Mesenchymal stem cell (in vitro differentiated cells and primary cell): Measurements from ENCODE around the gene ST7.

Source experiments
- DNase-seq: peaks from one replicate; pipeline ENCODE4 v3.0.0-alpha.2; 2013
- H2AFZ ChIP-seq: one replicate; pipeline ENCODE4 v1.6.1; 2013; ENCODE audit warnings: low read depth, mild to moderate bottlenecking, control low read depth, inconsistent platforms, low read length, moderate library complexity
- H2AK5ac ChIP-seq: 2 replicates; pipeline ENCODE4 v1.6.1; 2013; ENCODE audit warnings: low read length, moderate library complexity, mild to moderate bottlenecking, inconsistent platforms; ENCODE audit not compliant: severe bottlenecking
- H2BK120ac ChIP-seq: one replicate; pipeline ENCODE4 v1.6.1; 2013; ENCODE audit warnings: low read depth, mild to moderate bottlenecking, inconsistent platforms, low read length, moderate library complexity
- H2BK12ac ChIP-seq, 2 experiments: one replicate each; pipeline ENCODE4 v1.6.1; 2013; ENCODE audit warnings: inconsistent platforms in 2 of 2, low read length in 2 of 2, mild to moderate bottlenecking in 2 of 2, moderate library complexity in 2 of 2, control low read depth in 1 of 2
- H2BK15ac ChIP-seq: one replicate; pipeline ENCODE4 v1.6.1; 2013; ENCODE audit warnings: mild to moderate bottlenecking, low read depth, inconsistent platforms; ENCODE audit not compliant: poor library complexity, severe bottlenecking
- H2BK5ac ChIP-seq: 2 replicates; pipeline ENCODE4 v1.6.1; 2013; ENCODE audit warnings: low read depth, mild to moderate bottlenecking, low read length, control low read depth, inconsistent platforms; ENCODE audit not compliant: poor library complexity, severe bottlenecking
- H3K14ac ChIP-seq, 2 experiments: one replicate each; pipeline ENCODE4 v1.6.1; 2013; ENCODE audit warnings: inconsistent platforms in 2 of 2, low read length in 2 of 2, control low read depth in 1 of 2, mild to moderate bottlenecking in 1 of 2, moderate library complexity in 1 of 2
- H3K18ac ChIP-seq, 2 experiments: one replicate each; pipeline ENCODE4 v1.6.1; 2013; ENCODE audit warnings: inconsistent platforms in 2 of 2, low read length in 2 of 2, control low read depth in 1 of 2, low read depth in 1 of 2, mild to moderate bottlenecking in 1 of 2
- H3K23ac ChIP-seq, 2 experiments: one replicate each; pipeline ENCODE4 v1.6.1; 2013; ENCODE audit warnings: inconsistent platforms in 2 of 2, low read length in 2 of 2, mild to moderate bottlenecking in 2 of 2, moderate library complexity in 2 of 2, control low read depth in 1 of 2
- H3K27ac ChIP-seq: 2 replicates; pipeline ENCODE4 v1.5.1; 2013; ENCODE audit warnings: mild to moderate bottlenecking, moderate library complexity, low read length, control low read depth, inconsistent platforms; ENCODE audit not compliant: poor library complexity, severe bottlenecking
- H3K27me3 ChIP-seq, 2 experiments: 2 replicates each; pipeline versions ENCODE4 v1.6.1 to v1.7.0; 2013; ENCODE audit warnings: low read length in 2 of 2, mild to moderate bottlenecking in 2 of 2, moderate library complexity in 2 of 2, control low read depth in 1 of 2, inconsistent platforms in 1 of 2; ENCODE audit not compliant: control insufficient read depth in 1 of 2, insufficient read depth in 1 of 2
- H3K36me3 ChIP-seq, 2 experiments: 2 replicates each; pipeline versions ENCODE4 v1.6.1 to v1.7.0; 2013; ENCODE audit warnings: low read length in 2 of 2, control low read depth in 1 of 2, inconsistent platforms in 1 of 2, low read depth in 1 of 2, mild to moderate bottlenecking in 1 of 2; ENCODE audit not compliant: insufficient read depth in 2 of 2, control insufficient read depth in 1 of 2
- H3K4ac ChIP-seq, 2 experiments: one replicate each; pipeline ENCODE4 v1.6.1; 2013; ENCODE audit warnings: inconsistent platforms in 2 of 2, low read length in 2 of 2, mild to moderate bottlenecking in 2 of 2, moderate library complexity in 2 of 2, control low read depth in 1 of 2, low read depth in 1 of 2
- H3K4me1 ChIP-seq: 2 replicates; pipeline ENCODE4 v1.6.1; 2013; ENCODE audit warnings: low read depth, low read length, control low read depth; ENCODE audit not compliant: control insufficient read depth, insufficient read depth
- H3K4me2 ChIP-seq: 2 replicates; pipeline ENCODE4 v1.6.1; 2013; ENCODE audit warnings: low read length, mild to moderate bottlenecking, inconsistent platforms; ENCODE audit not compliant: poor library complexity, severe bottlenecking
- H3K4me3 ChIP-seq, 2 experiments: 2 replicates each; pipeline versions ENCODE4 v1.5.1 to v1.7.0; 2013; ENCODE audit warnings: low read length in 2 of 2, mild to moderate bottlenecking in 2 of 2, control low read depth in 1 of 2, low read depth in 1 of 2; ENCODE audit not compliant: insufficient read depth in 1 of 2
- H3K79me1 ChIP-seq: replicated peaks from 2 replicates; pipeline ENCODE4 v1.6.1; 2013; ENCODE audit warnings: mild to moderate bottlenecking, control low read depth, low read length, inconsistent platforms; ENCODE audit not compliant: poor library complexity, severe bottlenecking
- H3K9ac ChIP-seq: 2 replicates; pipeline ENCODE4 v1.7.0; 2013; ENCODE audit warnings: mild to moderate bottlenecking, low read length, moderate library complexity
- H3K9me3 ChIP-seq: 2 replicates; pipeline ENCODE4 v1.7.0; 2013; ENCODE audit warnings: mild to moderate bottlenecking, low read length; ENCODE audit not compliant: control insufficient read depth
- H4K8ac ChIP-seq: one replicate; pipeline ENCODE4 v1.6.1; 2013; ENCODE audit warnings: inconsistent platforms, mild to moderate bottlenecking, low read length, moderate library complexity
- H4K91ac ChIP-seq: one replicate; pipeline ENCODE4 v1.6.1; 2013; ENCODE audit warnings: mild to moderate bottlenecking, low read length, inconsistent platforms
- WGBS: methylation state at CpG from one replicate; pipeline ENCODE4 v1.1.7; 2013; ENCODE audit warnings: mixed read lengths; 5-methylcytosine and 5-hydroxymethylcytosine counted together

ST7 gene

GRCh38 chr7:117143066-117143465 lies 189.8 kb downstream of the ST7 start:
- Histone ChIP-seq H3K23ac (no peak overlapping the region), H3K9me3 (no peaks in the 10 kb centered on the region), H2BK120ac (no peak overlapping the region), H3K4me2 (no peak overlapping the region), H3K27ac (no peak overlapping the region), H3K36me3 (peaks cover 3 to 31% of the 10 kb centered on the region in 2 experiments), H3K9ac (no peak overlapping the region), H3K14ac (no peak overlapping the region), H3K79me1 (peaks cover 3% of the 10 kb centered on the region), H3K4me1 (peaks cover 2% of the 10 kb centered on the region), H3K18ac (no peak overlapping the region), H3K4ac (no peak overlapping the region), H3K27me3 (no peaks in the 10 kb centered on the region), H4K8ac (no peak overlapping the region), H2BK12ac (no peak overlapping the region), H2BK15ac (no peak overlapping the region), H4K91ac (no peak overlapping the region), H2BK5ac (no peak overlapping the region), H2AFZ (no peak overlapping the region), H2AK5ac (no peak overlapping the region), H3K4me3 (no peak overlapping the region)
- 75% methylated on average over 4 of the region's 4 CpGs for WGBS
- no peak for DNase-seq

DNA sequence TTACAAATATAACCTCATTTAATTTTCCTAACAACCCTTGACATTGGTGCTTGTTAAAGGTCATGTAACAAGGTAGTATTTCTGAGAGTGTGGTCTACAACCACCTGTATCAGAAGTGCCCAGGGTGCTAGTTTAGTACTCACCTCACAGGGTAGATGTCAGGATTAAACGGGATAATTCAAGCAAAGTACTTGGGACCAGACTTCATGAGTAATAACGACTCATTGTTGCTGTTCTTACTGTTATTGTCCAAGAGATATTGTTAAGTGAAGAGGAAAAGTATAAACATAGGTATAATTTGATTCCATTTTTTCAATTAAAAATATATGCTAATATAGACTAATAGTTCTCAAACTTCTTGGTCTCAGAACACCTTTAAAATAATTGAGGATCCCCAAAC lies 190.3 kb downstream of the ST7 start:
- Histone ChIP-seq H3K27me3 (no peaks in the 10 kb centered on the region), H2AFZ (no peak overlapping the region), H2BK5ac (no peak overlapping the region), H4K91ac (no peak overlapping the region), H3K23ac (no peak overlapping the region), H3K27ac (no peak overlapping the region), H3K18ac (no peak overlapping the region), H2BK15ac (no peak overlapping the region), H3K14ac (no peak overlapping the region), H3K4me2 (no peak overlapping the region), H2BK12ac (no peak overlapping the region), H3K9ac (no peak overlapping the region), H4K8ac (no peak overlapping the region), H3K4me3 (no peak overlapping the region), H3K36me3 (peaks cover 3 to 26% of the 10 kb centered on the region in 2 experiments), H2AK5ac (no peak overlapping the region), H3K4ac (no peak overlapping the region), H2BK120ac (no peak overlapping the region), H3K9me3 (no peaks in the 10 kb centered on the region), H3K4me1 (no peaks in the 10 kb centered on the region), H3K79me1 (peaks cover 3% of the 10 kb centered on the region)
- WGBS, result 38% methylated on average over 1 of the region's 2 CpGs
- peak; percentile 20 for DNase-seq

DNA sequence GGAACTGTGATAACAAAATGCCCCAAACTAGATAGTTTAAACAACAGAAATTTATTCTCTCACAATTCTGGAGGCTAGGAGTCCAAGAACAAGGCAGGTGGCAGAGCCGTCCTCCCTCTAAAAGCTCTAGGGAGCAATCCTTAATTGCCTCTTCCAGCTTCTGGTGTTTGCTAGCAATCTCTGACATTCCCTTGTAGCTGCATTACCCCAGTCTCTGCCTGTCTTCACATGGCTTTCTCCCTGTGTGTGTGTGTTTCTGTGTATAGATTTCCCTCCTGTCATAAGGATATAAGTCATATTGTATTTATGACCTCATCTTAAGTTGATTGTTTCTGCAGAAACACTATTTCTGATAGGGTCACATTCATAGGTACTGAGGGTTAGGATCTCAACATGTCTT lies 192.0 kb downstream of the ST7 start:
- Histone ChIP-seq H3K9me3 (no peaks in the 10 kb centered on the region), H4K91ac (no peak overlapping the region), H2BK120ac (no peak overlapping the region), H3K27ac (no peak overlapping the region), H3K4me1 (no peaks in the 10 kb centered on the region), H3K18ac (no peak overlapping the region), H3K4ac (no peak overlapping the region), H3K4me2 (no peak overlapping the region), H3K9ac (no peak overlapping the region), H3K79me1 (peaks cover 13% of the 10 kb centered on the region), H2BK15ac (no peak overlapping the region), H4K8ac (no peak overlapping the region), H3K27me3 (no peaks in the 10 kb centered on the region), H3K14ac (no peak overlapping the region), H3K36me3 (peaks cover 3 to 14% of the 10 kb centered on the region in 2 experiments), H3K4me3 (no peak overlapping the region), H2BK12ac (no peak overlapping the region), H2AK5ac (no peak overlapping the region), H2BK5ac (no peak overlapping the region), H3K23ac (no peak overlapping the region), H2AFZ (no peak overlapping the region)
- no peak for DNase-seq
- 67% methylated on average over 1 of the region's 1 CpG for WGBS

DNA sequence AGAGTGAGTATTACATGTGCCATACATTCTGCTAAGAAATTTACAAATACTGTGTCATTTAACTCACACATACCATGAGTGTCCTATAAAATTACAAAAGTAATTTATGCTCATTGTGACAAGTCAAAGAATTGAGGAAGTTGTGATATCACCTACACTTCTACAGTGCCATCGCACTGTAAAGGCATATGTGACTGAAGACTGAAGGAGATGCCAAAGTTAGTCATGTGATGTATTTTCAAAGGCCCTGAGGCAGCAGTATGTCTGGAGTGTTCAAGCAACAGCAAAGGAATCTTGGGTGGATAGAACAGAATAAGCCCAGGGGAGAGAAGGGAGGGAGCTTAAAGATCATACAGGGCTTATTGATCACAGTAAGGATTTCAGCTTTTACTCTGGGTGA lies 192.8 kb downstream of the ST7 start:
- H4K8ac ChIP-seq, result no peak overlapping the region
- no peaks in the 10 kb centered on the region for H3K4me1 ChIP-seq
- no peaks in the 10 kb centered on the region for H3K9me3 ChIP-seq
- peaks cover 3 to 8% of the 10 kb centered on the region in 2 experiments for H3K36me3 ChIP-seq
- WGBS, result 100% methylated on average over 1 of the region's 1 CpG
- no peak overlapping the region for H3K4me2 ChIP-seq
- H3K4me3 ChIP-seq, result no peak overlapping the region
- no peak overlapping the region for H3K18ac ChIP-seq
- peaks cover 14% of the 10 kb centered on the region for H3K79me1 ChIP-seq
- H3K4ac ChIP-seq, result no peak overlapping the region
- DNase-seq, result no peak
- H3K27me3 ChIP-seq, result no peaks in the 10 kb centered on the region
- H4K91ac ChIP-seq, result no peak overlapping the region
- H2BK15ac ChIP-seq, result no peak overlapping the region
- H2AFZ ChIP-seq, result no peak overlapping the region
- no peak overlapping the region for H2BK5ac ChIP-seq
- H3K23ac ChIP-seq, result no peak overlapping the region
- no peak overlapping the region for H2BK120ac ChIP-seq
- no peak overlapping the region for H2BK12ac ChIP-seq
- H2AK5ac ChIP-seq, result no peak overlapping the region
- no peak overlapping the region for H3K27ac ChIP-seq
- H3K14ac ChIP-seq, result no peak overlapping the region
- no peak overlapping the region for H3K9ac ChIP-seq
